ENCODE data around the gene SYCP2.

SYCP2 gene

DNA sequence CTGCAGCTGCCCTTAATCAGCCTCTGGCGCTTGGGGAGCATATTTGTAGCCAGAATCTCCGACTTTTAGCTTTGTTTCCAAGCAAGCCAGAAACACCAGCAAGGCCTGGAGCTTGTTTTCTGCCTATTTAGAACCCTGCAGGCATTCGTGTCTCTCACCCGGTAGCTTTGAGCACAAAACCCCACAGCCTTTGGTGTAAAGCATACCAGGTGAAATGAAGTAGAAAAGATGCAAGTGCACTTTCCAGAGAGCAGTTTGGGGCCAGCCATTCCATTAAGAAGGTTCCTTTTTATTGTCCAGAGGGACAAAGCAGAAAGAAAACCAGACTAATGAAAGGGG is 7.5 kb upstream of the SYCP2 start:
- no peak for DNase-seq (ENCODE audit: low spot score)

DNA sequence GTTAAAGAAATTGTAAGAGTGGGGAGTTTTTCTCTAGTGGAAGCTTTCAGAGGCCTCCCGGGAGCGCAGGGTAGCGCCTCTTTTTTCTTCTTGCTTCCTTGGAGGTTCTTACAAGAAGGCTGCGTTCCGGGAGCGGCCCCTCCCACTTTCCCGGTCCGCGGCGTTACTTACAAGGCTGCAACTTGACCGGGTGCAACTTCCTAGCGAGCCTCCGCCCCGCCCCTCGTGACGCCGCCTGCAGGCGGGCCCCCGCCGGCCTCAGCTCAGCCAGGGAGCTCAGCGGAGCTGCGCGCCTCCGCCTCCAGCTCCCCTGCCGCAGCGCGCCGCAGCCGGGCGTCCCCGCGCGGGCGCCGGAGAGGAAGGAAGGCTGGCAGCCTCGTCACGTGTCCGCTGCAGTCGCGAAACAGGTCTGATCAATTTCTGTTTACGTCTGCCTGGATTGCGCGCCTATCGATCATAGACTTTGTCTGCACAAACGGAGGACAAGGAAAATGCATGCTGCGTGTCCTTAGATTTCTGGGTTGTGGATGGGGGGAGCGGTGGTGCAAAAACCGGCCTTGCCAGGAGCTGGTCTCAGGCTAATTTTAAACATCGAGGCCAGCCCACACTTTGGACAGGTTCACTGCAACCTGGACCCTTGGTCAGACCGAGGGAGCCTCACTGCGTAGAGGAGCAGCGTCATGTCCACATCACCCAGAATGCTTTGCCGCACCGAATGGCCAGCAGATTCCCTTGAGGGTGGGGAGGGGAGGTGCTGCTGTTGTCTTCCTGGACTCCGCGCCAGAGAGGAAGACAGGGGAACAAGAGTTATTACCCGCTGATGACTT is 6.9 kb upstream of the SYCP2 start, which contains the start of the genes FAM217B and PPP1R3D:
Gene FAM217B, plus strand, starts transcription at position 261 of the 827 bp plus-strand sequence. CDS start 3,555 bp downstream, outside the sequence.
Gene PPP1R3D, minus strand, starts transcription at position 177 of the 827 bp plus-strand sequence. CDS start 374 bp downstream, outside the sequence.
- DNase-seq (ENCODE audit: low spot score): peak; percentile 96

DNA sequence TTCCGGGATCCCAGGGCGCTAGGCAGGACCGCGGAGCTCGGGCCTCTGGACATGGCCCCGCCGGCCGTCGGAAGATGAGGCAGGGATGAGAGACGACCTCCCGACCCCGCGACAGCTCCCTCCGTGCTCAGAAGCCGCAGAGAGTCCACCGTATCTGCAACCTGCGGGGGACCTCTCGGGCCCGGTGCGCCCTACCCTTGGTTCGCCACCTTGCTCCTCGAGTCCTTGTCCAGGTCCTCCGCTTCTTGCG is 6.4 kb upstream of the SYCP2 start:
- DNase-seq (ENCODE audit: low spot score): no peak

DNA sequence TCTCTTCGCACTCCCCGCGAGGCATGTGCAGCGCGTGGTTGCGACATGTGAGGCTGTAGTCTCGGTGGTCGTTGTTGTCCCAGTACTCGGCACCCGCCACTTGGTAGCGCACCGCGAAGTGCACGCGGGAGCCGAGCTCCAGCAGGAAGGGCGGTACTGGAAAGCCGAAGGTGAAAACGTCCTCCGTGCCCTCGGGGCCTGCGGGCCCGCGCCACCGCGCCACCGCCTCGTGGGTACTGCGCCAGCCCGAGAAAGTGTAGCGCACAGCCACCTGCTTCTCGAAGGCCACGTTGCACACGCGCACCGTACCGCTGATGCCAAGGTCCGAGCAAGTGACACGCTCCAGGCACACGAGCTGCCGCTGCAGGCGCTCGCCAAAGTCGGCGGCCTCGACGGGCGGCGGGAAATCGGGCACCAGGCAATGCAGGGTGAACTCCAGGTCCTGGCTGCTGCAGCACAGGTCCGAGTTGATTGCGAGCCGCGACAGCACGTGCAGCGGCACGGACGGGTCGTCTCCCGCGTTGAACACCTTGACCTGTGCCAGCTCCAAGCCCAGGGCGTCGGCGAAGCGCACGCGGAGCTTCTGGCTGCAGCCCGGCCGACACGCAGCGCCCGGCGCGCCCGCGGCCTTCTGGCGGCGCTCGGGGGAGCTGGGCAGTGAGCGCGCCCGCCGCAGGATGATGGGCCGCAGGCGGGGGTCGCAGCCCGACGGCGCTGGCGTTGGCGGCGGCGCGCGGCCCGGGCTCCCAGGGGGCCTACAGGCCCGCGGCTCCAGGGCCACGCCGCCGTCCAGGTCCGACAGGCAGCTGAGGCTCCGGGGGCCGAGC is 5.8 kb upstream of the SYCP2 start:
- no peak for DNase-seq (ENCODE audit: low spot score)

DNA sequence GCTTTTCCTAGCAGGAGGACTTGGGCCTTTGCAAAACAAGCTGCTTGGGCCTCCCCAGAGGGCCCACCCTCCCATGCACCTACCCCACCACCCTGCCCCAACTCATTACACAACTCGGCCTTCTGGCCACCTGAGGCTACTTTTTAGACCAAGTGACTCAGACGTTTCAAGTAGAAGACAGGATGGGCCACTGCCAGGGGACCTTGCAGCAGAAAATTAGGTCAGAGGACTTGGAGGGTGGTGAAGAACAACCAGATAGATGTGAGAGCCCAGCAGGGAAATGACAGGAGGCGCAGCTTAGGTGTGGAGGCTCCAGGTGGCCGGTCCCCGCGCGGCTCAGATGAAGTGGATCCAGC is 5.2 kb upstream of the SYCP2 start:
- no peak for DNase-seq (ENCODE audit: low spot score)

DNA sequence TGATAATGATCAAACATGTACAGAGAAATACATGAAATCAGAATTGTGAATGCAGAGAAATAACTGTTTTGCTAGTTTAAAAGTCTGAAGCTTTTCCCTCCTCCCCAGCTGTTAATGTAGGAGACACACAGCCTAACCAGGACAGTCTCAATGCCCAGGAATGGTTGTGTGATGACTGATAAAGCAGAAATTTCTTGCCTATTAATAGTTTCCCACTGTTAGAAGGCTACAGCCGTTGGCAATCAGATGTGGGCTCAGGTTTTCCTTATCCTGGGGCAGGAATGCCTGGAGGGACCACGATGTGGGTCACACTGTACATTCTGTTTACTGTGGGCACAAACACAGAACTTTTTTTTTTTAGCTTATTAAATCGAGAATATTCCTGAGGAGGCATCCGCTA is 4.8 kb upstream of the SYCP2 start:
- DNase-seq (ENCODE audit: low spot score): peak; percentile 70

- no peak for DNase-seq (ENCODE audit: low spot score)
Observed at GRCh38 chr20:59937150-59937549, 3.7 kb upstream of the SYCP2 start.

DNA sequence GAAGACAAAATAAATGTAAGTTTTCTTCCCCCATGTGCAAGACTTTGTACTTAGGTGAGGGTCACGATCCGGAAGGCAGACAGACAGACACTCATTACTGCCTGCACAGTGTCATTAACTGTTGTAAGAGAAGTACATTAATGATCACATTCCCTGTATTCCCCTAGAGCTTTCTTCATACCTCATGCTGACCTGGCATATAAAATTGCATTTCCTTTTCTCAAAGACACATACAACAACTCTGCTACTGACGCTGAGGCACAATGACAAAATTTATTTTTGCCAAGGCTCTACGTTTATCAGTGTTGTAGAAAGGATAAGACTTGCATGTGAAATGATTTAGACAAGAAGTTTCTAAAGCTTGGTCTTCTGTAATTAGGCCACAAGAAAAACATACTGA is 3.0 kb upstream of the SYCP2 start:
- no peak for DNase-seq (ENCODE audit: low spot score)

GRCh38 chr20:59935457-59936185 is 2.2 kb upstream of the SYCP2 start:
- DNase-seq (ENCODE audit: low spot score): no peak

- DNase-seq (ENCODE audit: low spot score): peak; percentile 87
Observed at GRCh38 chr20:59933849-59934585, 580 bp upstream of the SYCP2 start.

DNA sequence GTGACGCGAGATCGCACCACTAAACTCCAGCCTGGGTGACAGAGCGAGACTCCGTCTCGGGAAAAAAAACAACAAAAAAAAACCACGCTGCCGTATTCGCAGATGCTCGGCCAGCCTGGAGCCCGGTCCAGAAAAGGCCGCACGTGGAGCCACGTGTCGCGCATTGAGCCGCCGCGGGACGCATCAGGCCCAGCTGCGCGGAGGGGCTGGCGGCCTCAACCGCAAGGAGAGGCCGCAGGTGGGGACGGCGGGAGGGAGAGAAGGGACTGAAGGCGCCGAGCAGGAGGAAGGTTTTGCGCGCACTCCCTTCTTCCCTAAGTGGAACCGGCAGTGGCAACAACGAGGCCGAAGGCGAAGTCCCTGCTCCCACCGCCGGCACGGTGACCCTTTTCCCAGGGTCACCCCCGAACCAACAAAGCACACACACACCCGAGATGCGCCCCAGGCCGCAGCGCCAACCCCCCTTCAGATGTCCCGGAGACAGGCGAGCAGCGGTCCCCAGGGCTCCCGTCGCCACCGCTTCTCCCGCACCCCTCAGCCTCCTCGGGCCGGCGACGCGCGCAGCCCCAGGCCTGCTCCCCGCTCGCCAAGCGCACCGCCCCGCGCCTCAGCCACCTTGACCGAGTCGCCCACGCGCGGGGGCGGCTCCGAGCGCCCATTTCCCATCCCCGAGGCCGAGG is 681 bp downstream of the SYCP2 start:
- DNase-seq (ENCODE audit: low spot score): no peak

DNA sequence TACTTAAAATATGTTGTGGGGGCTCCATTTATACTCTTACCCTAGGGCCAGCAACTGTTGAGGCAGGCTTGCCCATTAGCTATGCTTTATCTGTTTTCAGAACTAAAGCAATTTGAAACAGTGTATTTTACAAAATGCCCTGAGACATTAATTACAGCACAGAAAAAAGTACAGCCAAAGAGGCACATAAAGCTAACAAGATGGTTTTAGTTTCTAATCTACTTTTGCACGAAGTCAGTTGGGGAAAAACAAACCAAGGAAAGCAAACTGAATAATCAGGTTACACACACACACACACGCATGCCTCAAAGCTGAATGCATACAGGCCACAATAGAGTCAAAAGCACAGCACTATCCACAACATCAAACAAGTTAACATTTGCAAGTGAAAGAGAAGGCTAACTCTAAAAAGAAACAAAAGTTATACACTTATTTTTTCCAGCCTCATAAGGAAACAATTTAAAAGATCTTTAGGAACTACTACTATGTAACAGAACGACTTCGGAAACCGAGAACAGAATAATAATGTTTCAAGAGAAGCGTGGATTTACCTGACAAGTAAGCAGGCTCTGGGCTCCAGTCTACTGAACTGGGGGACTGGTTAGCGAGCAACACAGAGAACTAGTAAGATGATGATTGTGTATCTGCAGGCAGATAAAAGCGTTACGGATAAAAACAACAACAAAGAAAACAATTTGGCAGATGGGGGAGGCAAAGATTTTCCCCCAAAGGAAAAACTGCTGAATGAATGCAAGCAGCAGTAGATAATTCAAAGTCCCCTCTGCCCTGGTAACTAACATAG is 1.7 kb downstream of the SYCP2 start:
- no peak for DNase-seq (ENCODE audit: low spot score)

DNA sequence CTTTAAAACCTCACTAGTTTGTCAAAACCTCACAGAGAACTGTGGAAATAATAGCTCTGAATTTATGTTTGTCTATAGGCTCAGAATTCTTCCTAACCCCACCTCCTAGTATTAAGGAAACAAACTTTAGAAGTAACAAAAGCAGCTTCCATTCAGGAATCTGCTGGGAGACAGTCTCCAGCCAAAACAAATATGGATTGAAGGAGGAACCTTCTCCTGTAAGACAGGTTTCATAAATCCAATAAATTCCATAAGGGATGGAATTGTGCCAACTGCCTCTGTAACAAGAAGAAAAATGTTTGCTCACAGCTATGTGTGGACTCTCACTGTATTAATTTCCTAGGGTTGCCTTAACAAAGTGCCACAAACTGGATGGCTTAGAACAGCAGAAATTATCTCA is 7.5 kb downstream of the SYCP2 start:
- no peak for DNase-seq (ENCODE audit: low spot score)

DNA sequence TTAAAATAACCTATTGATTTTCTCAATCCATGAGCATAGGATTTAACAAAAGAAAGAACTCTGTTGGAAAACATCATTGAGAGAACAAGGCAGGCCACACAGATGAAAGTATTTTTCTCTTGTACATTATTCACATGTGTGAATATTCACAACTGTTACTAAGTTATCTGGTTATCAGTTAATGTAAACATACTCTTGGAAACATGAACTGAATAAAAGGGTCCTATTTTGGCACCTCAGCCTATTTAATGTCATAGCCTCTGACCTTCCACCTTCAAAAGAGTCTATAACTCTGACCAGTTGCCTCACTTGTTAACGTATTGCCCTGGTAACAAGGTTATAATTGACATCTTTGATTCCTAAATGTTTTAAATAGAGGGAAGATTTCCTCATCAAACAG is 8.1 kb downstream of the SYCP2 start:
- DNase-seq (ENCODE audit: low spot score): no peak

DNA sequence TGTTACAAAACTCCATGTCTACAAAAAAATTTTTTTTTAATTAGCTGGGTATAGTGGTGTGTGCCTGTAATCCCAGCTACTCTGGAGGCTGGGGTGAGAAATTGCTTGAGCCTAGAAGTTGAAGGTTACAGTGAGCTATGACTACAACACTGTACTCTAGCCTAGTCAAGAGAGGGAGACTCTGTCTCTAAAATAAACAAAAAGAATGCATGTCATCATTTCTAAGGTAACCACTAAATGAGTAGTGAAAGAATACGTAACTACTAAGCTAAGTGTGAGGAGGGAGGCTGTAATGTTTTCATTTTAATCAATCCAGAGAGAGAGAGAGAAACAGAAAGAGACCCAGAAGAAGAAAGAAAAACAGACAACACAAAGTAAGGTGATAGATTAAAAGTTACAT is 9.9 kb downstream of the SYCP2 start:
- no peak for DNase-seq (ENCODE audit: low spot score)

DNA sequence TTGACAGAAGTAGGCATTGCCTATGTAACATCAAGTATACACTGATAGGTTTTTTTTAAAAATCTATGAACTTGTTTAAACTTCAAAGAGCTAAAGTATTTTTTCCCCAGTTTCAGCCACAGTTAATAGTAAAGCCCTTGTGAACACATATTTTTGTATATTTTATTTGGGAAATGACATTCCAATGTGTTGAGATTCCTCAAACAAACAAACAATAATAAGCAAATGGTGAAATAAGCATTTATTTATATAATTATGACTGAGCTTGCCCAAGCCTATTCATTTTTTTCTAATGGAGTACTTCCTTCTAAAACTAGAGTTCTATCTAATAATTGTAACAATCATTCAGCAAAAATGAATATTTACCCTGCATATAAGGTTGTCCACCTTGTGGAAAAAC is 12.5 kb downstream of the SYCP2 start:
- DNase-seq (ENCODE audit: low spot score): peak; percentile 2

DNA sequence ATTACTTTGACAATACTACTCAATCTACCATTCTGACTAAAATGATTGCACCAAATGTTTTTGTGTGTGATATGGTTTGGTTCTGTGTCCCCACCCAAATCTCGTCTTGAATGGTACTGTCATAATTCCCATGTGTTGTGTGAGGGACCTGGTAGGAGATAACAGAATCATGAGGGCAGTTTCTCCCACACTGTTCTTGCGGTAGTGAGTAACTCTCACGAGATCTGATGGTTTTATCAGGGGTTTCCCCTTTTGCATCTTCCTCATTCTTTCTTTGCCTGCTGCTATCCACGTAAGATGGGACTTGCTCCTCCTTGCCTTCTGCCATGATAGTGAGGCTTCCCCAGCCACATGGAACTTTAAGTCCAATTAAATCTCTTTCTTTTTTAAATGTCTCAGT is 20.8 kb downstream of the SYCP2 start:
- DNase-seq (ENCODE audit: low spot score): no peak

GRCh38 chr20:59911041-59911440 is 22.4 kb downstream of the SYCP2 start:
- no peak for DNase-seq (ENCODE audit: low spot score)

GRCh38 chr20:59908855-59909254 is 24.6 kb downstream of the SYCP2 start:
- DNase-seq (ENCODE audit: low spot score): no peak

DNA sequence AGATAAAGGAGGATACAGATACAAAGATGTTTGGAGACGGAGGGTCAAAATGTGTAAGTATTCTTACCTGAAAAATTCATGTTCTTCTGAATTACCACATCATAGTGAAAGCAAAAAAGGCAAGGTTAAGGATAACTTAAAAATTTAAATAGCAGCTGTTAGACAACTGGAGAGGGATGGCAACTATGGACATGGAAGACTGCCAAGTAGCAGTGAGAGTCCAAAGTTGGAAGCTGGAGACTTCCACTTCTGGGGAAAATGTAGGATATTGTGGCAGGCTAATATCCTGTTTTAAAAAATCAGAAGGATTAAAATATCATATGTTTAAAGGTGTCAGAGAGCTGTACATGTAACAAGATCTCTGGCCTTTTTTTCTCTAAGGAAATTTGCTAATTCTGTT is 29.8 kb downstream of the SYCP2 start:
- no peak for DNase-seq (ENCODE audit: low spot score)

DNA sequence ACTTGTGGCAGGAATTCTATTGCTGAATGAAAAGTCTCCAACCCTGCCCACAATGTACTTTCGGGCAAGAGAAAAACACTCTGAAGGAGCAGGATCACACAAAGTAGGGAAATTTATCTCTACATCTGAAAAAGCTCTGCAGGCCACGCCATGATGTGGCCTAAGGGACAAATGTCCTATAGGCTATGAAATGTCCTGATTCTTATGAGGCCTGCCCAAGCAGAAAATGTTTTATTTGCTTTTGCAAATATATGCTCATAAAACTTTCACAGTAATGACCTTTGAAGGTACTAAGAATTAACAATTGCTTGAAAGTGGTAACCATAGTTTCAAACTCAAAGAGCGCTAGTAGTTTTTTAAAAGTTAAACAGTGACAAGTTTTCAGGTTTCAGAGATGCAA is 31.0 kb downstream of the SYCP2 start:
- DNase-seq (ENCODE audit: low spot score): no peak
